GM12891 (cell line): ENCODE data around the gene DHRS13.

Experiments used
- POLR2A ChIP-seq: IDR thresholded peaks from 2 replicates; pipeline ENCODE4 v1.6.1; 2011; ENCODE audit warnings: low read depth, low read length, control low read depth
- POLR2AphosphoS5 ChIP-seq: IDR thresholded peaks from 2 replicates; pipeline ENCODE4 v1.6.1; 2011; ENCODE audit warnings: low read depth, low read length, control low read depth
- POU2F2 ChIP-seq: IDR thresholded peaks from 2 replicates; pipeline ENCODE4 v1.6.1; 2011; ENCODE audit warnings: low read depth, mild to moderate bottlenecking, control low read depth, low read length, moderate library complexity
- TAF1 ChIP-seq: IDR thresholded peaks from 2 replicates; pipeline ENCODE4 v1.6.1; 2011; ENCODE audit warnings: low read depth, low read length, control low read depth

DNA sequence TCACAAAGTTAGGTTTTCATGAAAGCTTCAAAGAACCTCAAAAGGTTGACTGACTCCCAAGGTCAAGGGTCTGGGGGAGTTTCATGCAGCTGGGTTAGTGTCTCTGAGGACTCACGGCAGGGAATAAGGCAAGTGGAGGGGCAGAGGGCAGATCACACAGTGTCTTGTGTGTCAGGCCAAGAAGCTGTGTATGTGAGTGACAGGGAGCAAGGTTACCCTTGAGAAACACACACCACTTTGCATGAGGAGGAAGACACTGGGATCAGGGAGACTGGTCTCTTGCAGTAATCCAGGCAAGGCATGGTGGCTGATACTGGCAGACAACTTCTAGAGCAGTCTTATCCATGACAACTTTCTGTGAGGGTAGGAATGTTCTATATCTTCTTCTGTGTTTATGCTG lies 11.7 kb downstream of the DHRS13 start:
- TF ChIP-seq POLR2AphosphoS5 (no peak), POLR2A (no peak), TAF1 (no peak), POU2F2 (no peak)
